ENCODE measurements around the gene CELF5.
"Not testable (repeated sequence)": the region's sequence is repeated elsewhere in the genome, so short reads cannot be mapped to it uniquely, and the experiment has no call there.

CELF5 gene

DNA sequence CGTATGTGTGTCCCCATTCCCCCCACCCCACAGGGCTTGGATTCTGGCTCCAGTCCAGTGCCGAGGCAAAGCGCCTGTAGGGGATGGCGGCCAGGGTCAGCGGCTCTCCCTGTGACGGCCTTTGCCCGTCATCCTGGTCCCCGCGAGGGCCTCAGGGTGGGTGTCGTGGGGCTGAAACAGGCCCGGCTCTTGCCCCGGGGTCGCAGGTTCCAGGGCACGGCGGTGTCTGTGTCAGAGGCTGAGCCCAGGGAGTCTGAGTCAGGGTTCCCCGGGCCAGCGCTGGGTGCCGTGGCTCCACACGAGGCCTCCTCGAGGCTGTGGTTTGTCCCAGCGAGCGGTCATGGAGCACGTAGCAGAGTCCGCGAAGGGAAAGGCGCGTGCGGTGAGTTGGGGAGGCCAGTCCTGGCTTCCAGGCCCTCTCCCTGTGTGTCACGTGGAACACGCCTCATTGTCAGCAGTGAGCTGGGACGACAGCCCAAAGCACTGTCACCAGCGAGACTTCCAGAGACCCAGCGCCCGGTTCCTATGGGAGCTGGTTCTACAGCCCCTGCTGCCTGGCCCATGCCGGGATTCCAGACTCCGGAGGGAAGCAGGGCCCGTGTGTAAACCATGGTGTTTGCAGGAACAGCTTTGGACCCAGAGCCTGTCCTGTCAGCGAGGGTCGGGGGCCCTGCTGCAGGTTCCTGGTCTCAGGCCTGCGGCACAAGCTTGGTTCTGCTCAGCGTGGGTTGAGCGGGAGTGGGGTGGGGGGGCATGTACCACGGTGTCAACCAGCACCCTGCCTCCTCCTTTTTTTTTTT is 25.4 kb upstream of the CELF5 start:
- no peak for DNase-seq (ENCODE audit: low read depth)
- TF ChIP-seq, protein P1, sequence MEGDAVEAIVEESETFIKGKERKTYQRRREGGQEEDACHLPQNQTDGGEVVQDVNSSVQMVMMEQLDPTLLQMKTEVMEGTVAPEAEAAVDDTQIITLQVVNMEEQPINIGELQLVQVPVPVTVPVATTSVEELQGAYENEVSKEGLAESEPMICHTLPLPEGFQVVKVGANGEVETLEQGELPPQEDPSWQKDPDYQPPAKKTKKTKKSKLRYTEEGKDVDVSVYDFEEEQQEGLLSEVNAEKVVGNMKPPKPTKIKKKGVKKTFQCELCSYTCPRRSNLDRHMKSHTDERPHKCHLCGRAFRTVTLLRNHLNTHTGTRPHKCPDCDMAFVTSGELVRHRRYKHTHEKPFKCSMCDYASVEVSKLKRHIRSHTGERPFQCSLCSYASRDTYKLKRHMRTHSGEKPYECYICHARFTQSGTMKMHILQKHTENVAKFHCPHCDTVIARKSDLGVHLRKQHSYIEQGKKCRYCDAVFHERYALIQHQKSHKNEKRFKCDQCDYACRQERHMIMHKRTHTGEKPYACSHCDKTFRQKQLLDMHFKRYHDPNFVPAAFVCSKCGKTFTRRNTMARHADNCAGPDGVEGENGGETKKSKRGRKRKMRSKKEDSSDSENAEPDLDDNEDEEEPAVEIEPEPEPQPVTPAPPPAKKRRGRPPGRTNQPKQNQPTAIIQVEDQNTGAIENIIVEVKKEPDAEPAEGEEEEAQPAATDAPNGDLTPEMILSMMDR (IDR thresholded peaks at IDR 0.05; ENCODE audit: low read length, missing control alignments), result no peak
- H3K4me3 ChIP-seq (replicated peaks; ENCODE audit: low read depth, low read length), result no peak overlapping the region

DNA sequence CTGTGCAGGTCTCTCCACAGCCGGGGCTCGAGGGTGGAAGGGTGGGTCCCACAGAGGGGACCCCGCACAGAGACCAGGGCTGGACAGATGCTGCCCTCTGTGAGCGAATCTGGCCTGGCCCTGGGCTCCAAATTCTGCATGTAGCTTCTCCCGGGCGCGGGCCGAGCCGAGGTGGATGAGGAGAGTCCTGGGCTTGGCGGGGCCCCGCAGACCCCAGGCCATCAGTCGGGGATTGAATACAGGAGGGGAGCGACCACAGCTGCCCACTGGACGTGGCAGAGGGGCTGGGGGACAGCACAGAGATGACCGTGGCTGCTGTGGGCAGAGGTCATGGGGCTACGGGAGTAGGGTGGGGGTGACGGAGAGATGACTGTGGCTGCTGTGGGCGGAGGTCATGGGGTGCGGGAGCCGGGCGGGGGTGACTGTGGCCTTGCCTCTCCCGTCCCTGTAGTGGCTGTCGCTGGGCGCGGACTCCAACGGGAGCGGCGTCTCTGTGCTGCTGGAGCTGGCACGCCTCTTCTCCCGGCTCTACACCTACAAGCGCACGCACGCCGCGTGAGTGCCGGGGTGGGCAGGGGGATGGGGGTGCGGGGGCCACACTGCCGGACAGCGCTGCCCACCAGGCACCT is 23.3 kb upstream of the CELF5 start:
- no peak overlapping the region for H3K4me3 ChIP-seq (replicated peaks; ENCODE audit: low read depth, low read length)
- no peak for DNase-seq (ENCODE audit: low read depth)
- TF ChIP-seq, protein P1 (IDR thresholded peaks at IDR 0.05; ENCODE audit: low read length, missing control alignments), result no peak

DNA sequence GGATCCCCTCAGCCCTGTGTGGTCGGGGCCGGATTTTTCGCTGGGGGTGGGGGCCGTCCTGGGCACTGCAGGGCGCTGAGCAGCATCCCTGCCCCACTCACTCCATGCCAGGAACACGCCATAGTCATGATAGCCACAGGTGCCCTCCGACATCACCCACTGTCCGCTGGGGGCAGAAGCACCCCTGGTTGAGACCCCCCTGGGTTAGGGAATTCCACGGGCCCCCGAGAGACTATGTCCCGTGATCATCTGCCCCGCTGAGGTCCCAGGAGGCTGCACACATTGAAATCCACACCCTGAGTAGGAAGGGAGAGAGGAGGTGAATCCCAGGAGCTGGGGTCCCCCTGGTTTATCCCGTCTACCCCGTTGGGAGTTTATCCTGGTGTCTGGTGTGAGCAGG is 22.6 kb upstream of the CELF5 start:
- TF ChIP-seq, protein P1 (IDR thresholded peaks at IDR 0.05; ENCODE audit: low read length, missing control alignments), result no peak
- H3K4me3 ChIP-seq (replicated peaks; ENCODE audit: low read depth, low read length), result no peak overlapping the region
- DNase-seq (ENCODE audit: low read depth), result no peak

DNA sequence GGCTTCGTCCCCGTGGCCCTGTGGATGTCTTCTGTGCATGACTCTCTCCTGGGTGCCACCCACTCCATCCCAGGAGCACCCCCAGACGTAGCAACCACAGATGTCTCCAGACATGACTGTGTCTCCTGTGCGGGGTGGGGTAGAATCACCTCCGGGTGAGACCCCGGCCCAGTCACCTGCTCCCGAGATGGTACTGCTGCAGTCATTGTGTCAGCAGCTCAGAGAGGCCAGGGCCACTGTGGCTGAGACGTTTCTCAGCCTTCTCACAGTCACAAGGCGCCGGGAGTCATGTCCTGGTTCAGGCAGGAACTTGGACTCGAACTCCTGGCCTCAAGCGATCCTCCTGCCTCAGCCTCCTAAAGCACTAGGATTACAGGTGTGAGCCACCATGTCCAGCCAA is 22.1 kb upstream of the CELF5 start:
- H3K4me3 ChIP-seq (replicated peaks; ENCODE audit: low read depth, low read length), result no peak overlapping the region
- TF ChIP-seq, protein P1 (IDR thresholded peaks at IDR 0.05; ENCODE audit: low read length, missing control alignments), result no peak
- DNase-seq (ENCODE audit: low read depth), result no peak

DNA sequence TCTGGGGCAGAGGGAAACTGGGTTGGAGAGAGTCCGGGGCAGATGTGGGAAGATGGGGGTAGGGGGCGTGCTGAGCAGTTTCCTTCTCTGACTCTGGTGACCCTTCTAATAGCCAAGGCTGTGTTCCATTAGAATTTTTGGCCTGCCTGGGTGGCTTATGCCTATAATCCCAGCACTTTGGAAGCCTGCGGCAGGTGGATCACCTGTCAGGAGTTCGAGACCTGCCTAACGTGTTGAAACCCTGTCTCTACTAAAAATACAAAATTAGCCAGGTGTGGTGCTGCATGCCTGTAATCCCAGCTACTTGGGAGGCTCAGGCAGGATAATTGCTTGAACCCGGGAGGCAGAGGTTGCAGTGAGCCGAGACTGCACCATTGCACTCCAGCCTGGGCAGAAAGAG is 21.6 kb upstream of the CELF5 start:
- DNase-seq (ENCODE audit: low read depth); H3K4me3 ChIP-seq (replicated peaks; ENCODE audit: low read depth, low read length): not testable (repeated sequence)

DNA sequence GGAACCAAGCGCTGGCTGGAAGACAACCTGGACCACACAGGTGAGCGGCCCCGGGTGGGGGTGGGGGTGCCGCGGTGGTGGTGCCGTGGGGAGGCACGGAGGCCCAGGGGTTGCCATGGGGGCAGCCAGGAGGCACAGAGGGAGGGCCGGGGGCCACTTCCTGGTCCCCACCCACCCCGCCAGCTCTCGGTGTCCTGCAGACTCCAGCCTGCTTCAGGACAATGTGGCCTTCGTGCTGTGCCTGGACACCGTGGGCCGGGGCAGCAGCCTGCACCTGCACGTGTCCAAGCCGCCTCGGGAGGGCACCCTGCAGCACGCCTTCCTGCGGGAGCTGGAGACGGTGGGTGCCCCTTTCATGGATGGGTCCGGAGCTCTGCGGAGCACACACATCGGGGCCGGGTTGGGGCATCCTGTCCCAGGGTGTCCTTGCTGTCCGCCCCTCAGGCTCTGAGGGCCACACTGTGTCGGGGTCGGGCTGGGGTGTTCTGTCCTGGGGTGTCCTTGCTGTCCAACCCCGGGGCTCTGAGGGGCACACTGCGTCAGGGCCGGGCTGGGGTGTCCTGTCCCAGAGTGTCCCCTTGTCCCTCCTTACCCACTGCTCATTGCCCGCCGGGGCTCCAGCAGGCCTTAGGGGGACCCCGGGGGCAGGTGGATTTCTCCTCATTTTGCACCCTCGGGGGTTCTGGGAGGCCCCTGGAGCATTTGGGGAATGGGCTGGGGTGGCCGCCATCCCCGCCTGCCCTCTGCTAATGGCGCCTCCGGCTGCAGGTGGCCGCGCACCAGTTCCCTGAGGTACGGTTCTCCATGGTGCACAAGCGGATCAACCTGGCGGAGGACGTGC is 20.4 kb upstream of the CELF5 start:
- TF ChIP-seq, protein P1 (IDR thresholded peaks at IDR 0.05; ENCODE audit: low read length, missing control alignments), result no peak
- no peak for DNase-seq (ENCODE audit: low read depth)
- H3K4me3 ChIP-seq (replicated peaks; ENCODE audit: low read depth, low read length), result no peak overlapping the region

DNA sequence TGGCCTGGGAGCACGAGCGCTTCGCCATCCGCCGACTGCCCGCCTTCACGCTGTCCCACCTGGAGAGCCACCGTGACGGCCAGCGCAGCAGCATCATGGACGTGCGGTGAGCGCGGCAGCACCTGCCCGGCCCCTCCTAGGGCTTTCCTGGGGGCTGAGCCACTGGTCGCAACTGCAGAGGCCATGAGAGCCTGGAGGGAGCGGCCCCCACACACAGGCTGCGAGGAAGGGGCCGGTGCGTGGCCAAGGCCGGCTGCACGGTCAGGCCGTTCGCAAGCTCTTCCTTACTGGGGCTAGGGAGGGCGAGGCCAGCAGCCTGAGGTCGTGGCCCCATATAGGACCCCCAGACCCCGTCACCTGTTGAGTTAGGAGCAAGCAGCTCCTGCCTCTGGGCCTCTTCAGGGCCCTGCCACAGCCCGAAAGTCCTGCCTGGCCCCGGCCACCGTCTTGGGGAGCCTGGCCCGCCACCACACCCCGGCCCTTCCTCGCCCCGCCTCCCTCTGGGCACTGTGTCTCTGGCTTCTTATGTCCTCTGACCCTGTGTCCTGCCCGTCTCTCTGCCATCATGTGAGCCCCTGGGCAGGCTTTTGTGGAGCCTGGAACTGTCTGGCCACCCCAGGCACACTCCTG is 19.7 kb upstream of the CELF5 start:
- DNase-seq (ENCODE audit: low read depth), result no peak
- H3K4me3 ChIP-seq (replicated peaks; ENCODE audit: low read depth, low read length), result no peak overlapping the region
- TF ChIP-seq, protein P1 (IDR thresholded peaks at IDR 0.05; ENCODE audit: low read length, missing control alignments), result no peak

Data from fibroblast of pulmonary artery (primary cell).